HEK293T (cell line): Measurements from ENCODE around the gene P4HA1.

ENCODE experiments used
- CTCF ChIA-PET: fragments of 350-600 bp; formaldehyde crosslinking; extraction: SDS; loops from one replicate; lab custom pipeline; 2021; ENCODE audit warnings: antibody characterized with exemption, inconsistent platforms; lab: Yijun Ruan, JAX
- POLR2A ChIA-PET: fragments of 350-600 bp; formaldehyde crosslinking; extraction: SDS; loops from one replicate; lab custom pipeline; 2020; ENCODE audit warnings: antibody characterized with exemption, inconsistent platforms; lab: Yijun Ruan, JAX
- DNase-seq: peaks from one replicate; pipeline ENCODE4 v3.0.0; 2012; ENCODE audit warnings: mixed read lengths; ENCODE audit errors: extremely low spot score
- ARNT ChIP-seq: fragments of 450-650 bp; IDR thresholded peaks from 2 replicates; pipeline ENCODE4 v1.6.1; 2017; ENCODE audit warnings: mild to moderate bottlenecking
- CTBP1 ChIP-seq: fragments of 450-650 bp; IDR thresholded peaks from 2 replicates; pipeline ENCODE4 v1.6.1; 2016; ENCODE audit warnings: borderline replicate concordance
- ELF4 ChIP-seq: fragments of 450-650 bp; IDR thresholded peaks from 2 replicates; pipeline ENCODE4 v1.6.1; 2017; ENCODE audit warnings: antibody characterized with exemption
- FOXA1 ChIP-seq: fragments of 450-650 bp; IDR thresholded peaks from 2 replicates; pipeline ENCODE4 v1.6.1; 2016; ENCODE audit warnings: mild to moderate bottlenecking
- FOXK2 ChIP-seq: fragments of 450-650 bp; IDR thresholded peaks from 2 replicates; pipeline ENCODE4 v1.6.1; 2016; ENCODE audit warnings: mild to moderate bottlenecking
- LEF1 ChIP-seq: fragments of 450-650 bp; IDR thresholded peaks from 2 replicates; pipeline ENCODE4 v1.6.1; 2017; ENCODE audit warnings: mild to moderate bottlenecking, borderline replicate concordance
- NFRKB ChIP-seq: fragments of 450-650 bp; IDR thresholded peaks from 2 replicates; pipeline ENCODE4 v1.6.1; 2016; ENCODE audit warnings: mild to moderate bottlenecking, moderate library complexity
- SP1 ChIP-seq: fragments of 450-650 bp; IDR thresholded peaks from 2 replicates; pipeline ENCODE4 v1.6.1; 2017
- SUZ12 ChIP-seq: fragments of 450-650 bp; IDR thresholded peaks from 2 replicates; pipeline ENCODE4 v1.6.1; 2016; ENCODE audit warnings: mild to moderate bottlenecking

P4HA1 gene

DNA sequence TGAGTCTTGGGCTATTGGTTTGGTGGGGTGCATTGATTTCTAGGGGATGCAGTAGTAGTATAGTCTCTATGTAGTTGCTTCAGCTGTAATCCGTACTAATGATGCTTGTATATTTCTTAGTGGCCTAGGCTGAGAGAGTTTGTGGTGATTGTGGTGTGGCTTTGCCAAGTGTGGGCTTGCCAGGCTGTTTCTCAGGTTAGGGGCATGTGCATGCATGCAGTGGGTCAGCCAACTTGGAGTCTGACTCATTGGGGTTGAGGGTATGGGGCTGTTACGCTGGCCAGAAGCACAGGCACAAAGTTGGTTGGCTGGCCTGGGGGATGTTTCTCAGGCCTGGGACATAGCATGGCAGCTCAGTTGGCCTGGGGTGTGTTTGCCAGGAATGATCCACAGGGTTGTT, 116.3 kb downstream of the P4HA1 start:
- TF ChIP-seq FOXK2 (no peak), ARNT (no peak), CTBP1 (no peak), SP1 (no peak), LEF1 (no peak)
- ChIA-PET POLR2A (no interaction called here), CTCF (no interaction called here)
- DNase-seq: no peak

DNA sequence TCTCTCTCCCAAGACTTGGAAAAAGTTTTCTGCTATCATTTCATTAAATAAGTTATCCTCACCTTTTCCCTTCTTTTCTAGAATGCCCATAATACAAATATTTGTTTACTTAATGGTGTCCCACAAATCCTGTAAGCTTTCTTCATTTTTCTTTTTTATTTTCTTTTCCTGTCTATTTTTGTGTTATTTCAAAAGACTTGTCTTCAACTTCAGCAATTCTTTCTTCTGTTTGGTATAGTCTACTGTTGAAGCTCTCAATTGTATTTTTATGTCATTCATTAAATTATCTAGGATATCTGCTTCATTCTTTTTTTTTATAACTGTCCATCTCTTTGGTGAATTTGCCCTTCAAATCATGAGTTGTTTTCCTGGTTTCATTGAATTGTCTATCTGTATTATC, 117.0 kb downstream of the P4HA1 start:
- TF ChIP-seq LEF1 (no peak), CTBP1 (no peak), FOXA1 (no peak), NFRKB (no peak)
- POLR2A ChIA-PET: no interaction called here
- DNase-seq: no peak
- CTCF ChIA-PET: interaction anchor here (0.5 to 0.7 kb wide), 2 partner anchors 21 to 815 kb away, joined by 3 read pairs; no protein-coding TSS in a partner anchor

DNA sequence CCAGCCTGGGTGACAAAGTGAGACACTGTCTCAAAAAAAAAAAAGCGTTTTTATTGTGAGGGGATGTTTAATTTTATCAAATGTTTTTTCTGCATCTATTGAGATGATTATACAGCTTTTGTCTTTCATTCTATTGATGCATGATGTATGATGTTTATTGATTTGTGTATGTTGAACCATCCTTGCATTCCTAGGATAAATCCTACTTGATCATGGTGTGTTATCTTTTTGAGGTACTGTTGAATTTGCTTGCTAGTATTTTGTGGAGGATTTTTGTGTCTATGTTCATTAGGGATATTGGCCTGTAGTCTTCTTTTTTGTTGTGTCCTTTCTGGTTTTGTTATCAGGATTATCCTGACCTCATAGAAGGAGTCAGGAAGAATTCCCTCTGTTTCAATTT, 119.8 kb downstream of the P4HA1 start:
- DNase-seq: no peak
- CTCF ChIA-PET: interaction anchor here (0.6 kb wide), 1 partner anchor 1991 kb away, joined by 6 read pairs; no protein-coding TSS in a partner anchor
- POLR2A ChIA-PET: no interaction called here
- TF ChIP-seq SUZ12 (no peak), ARNT (no peak), ELF4 (no peak), SP1 (no peak), NFRKB (no peak)
